Coronary artery (tissue), 2 donors: ENCODE data around the gene ZC3H7B.

Experiments
- DNase-seq: peaks from one replicate; pipeline ENCODE4 v3.0.0-alpha.2; 2017; ENCODE audit warnings: low spot score
- H3K27ac ChIP-seq, 2 donors: fragments of 200-600 bp; sonication (generic); one replicate each; pipeline ENCODE4 v1.5.1; 2016 to 2019
- H3K4me3 ChIP-seq: fragments of 200-600 bp; sonication (generic); 2 replicates; pipeline ENCODE4 v1.5.1; 2016; ENCODE audit warnings: mild to moderate bottlenecking, moderate library complexity
- CTCF ChIP-seq: fragments of 200-600 bp; sonication (generic); IDR thresholded peaks from one replicate; pipeline ENCODE4 v1.5.1; 2019; ENCODE audit warnings: antibody characterized with exemption

Gene ZC3H7B

DNA sequence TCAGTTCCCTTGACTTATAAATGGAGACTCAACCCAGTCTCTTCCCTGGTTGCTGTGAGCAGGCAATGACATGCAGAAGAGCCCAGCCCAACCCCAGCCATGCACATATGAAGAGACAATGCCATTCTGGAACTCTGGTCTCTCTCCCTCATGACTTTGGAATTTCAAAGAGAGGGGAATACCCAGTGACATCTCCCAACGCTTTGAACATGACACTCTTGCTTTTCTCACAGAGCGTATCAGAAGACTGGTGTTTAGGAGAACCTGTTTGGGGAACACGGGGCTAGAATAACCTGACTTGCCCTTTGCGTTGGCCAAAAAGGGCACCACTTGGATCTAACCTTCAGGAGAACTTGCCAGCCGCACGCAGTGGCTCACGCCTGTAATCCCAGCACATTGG is 28.2 kb upstream of the ZC3H7B start:
- no peak for TF ChIP-seq CTCF
- no peak for DNase-seq
- Histone ChIP-seq H3K27ac (no peak overlapping the region), H3K4me3 (no peak overlapping the region)

DNA sequence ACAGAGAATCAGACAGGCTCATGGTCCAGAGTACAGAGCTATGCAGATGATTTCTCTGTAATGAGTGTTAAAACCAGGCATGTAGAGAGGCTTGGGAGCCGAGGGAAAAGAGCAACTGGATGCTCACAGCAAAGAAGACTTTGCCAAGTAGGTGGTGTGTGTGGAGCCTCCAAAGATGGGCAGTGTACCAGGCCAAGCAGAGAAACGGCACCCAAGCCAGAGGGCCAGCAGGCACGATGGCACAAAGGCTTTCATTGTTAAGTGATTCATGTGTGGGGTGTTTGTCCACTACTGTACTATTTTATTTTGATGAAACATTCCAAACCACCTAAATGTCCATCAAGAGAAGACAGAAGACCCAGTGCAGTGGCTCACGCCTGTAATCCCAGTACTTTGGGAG is 26.5 kb upstream of the ZC3H7B start:
- Histone ChIP-seq H3K27ac (no peak overlapping the region), H3K4me3 (no peak overlapping the region)
- DNase-seq = no peak
- TF ChIP-seq CTCF = no peak

DNA sequence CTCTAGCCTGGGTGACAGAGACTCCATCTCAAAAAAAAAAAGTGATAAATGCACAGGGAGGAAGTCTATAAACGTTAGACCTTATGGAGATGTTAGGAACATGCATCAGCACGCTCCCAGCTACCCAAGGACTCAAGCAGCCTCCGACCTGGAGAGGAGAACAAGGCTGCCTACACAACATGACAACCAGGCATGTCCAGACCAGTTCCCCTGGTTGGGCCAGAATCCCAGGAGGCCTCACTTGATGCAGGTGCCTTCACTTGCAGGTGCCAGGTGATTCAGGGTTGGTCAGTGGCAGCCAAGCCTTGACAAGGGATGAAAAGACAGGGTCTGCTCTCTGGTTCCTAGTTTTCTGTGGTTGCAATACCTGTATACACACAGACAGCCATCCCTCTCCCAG is 21.3 kb upstream of the ZC3H7B start:
- H3K4me3 ChIP-seq = no peak overlapping the region
- H3K27ac ChIP-seq = no peak overlapping the region
- TF ChIP-seq CTCF = no peak
- no peak for DNase-seq

- no peak for DNase-seq
- TF ChIP-seq CTCF = no peak
Measured at GRCh38 chr22:41280854-41281253, 20.5 kb upstream of the ZC3H7B start.

GRCh38 chr22:41284465-41284864 is 16.9 kb upstream of the ZC3H7B start:
- Histone ChIP-seq H3K27ac (no peak overlapping the region), H3K4me3 (no peak overlapping the region)
- no peak for DNase-seq
- TF ChIP-seq CTCF = no peak

More at GRCh38 chr22:41280854-41281253, 20.5 kb upstream of the ZC3H7B start:
- Histone ChIP-seq H3K27ac (no peak overlapping the region), H3K4me3 (no peak overlapping the region)

DNA sequence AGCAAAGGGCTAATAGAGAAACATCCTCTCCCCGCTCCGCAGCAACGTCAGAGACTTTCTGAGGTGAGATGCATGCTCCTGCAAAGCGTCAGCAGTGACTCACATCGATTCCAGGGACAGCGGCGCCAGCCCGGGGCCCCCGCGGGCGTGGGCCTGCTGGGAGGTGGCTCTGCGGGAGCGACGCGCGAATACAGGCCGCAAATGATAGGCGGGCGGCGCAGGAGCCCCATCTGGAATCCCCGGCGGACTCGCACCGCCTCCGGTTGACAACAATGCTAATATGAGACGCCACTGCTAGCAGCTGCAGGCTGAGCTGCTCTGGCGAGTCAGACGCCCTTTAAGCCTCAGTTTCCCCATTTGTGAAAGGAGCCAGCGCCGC is 15.9 kb upstream of the ZC3H7B start:
- Histone ChIP-seq H3K4me3 (peak overlapping the region; percentile 92), H3K27ac (peak overlapping the region; percentile 54 to 85)
- TF ChIP-seq CTCF = no peak
- DNase-seq = peak; percentile 79

DNA sequence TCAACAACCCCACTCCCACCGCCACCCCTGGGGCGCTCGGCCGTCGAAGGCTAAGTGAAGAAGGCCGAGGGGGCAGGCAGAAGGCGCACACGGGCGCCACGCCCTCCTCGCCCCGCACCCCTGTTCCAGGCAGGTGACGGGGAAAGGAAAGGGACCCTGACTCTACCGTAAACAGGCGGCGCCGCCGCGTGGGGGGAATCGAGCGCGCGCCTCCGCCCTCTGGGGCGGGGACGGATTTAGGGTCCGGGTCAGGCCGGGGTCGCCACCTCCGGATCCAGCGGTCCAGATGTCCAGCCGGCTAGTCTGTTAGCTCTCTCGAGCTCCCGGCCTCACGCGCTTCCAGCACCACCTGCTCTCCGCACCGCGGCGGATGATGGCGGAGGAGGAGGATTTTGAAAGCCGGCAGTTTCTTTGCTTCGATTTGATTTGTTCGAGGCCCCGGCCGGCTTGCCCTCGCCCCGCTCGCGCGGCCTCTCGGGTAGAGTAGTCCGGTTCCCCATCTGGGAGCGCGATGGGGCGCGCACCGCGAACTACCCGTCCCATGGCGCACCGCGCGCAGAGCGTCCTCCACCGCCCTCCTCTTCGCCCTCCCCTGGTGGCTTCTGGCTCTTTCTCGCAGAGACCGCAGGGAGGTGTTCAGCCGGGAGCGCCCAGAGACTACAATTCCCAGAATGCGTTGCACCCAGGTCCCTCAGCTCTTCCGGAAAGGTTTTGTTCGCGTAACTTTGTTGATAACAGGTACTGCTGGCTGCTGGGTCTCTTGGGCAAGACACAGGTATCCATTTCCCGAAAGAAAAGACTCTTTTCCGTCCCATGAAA is 15.3 kb upstream of the ZC3H7B start, which contains the start of gene RANGAP1:
Gene RANGAP1 (minus strand): TSS at position 368 of the 819 bp plus-strand sequence. CDS start 5,143 bp downstream, outside the sequence.
- peak within 1 kb of the TSS; percentile 92 for H3K4me3 ChIP-seq
- TF ChIP-seq CTCF = no peak
- peak; percentile 97 for DNase-seq
- H3K27ac ChIP-seq = peak within 1 kb of the TSS; percentile 60 to 85
